ENCODE data around the gene WDR47.
A peak's percentile ranks its signal among the peaks of the same experiment; 100 is the strongest.
"Not testable (repeated sequence)": the region's sequence is repeated elsewhere in the genome, so short reads cannot be mapped to it uniquely, and the experiment has no call there.

The WDR47 gene

DNA sequence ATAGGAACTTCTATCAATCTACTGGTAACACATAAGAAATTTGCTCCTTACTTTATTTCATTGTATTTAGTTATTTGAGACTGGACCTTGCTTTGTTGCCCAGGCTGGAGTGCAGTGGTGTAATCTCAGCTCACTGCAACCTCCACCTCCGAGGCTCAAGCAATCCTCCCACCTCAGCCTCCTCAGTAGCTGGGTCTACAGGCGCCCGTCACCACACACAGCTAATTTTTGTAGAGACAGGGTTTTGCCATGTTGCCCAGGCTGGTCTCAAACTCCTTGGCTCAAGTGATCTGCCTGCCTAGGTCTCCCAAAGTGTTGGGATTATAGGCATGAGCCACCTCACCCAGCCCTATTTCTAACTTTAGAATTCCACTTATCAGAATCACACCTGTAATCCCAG, 10.2 kb upstream of the WDR47 start:
- DNase-seq (ENCODE audit: low read depth) = not testable (repeated sequence)

DNA sequence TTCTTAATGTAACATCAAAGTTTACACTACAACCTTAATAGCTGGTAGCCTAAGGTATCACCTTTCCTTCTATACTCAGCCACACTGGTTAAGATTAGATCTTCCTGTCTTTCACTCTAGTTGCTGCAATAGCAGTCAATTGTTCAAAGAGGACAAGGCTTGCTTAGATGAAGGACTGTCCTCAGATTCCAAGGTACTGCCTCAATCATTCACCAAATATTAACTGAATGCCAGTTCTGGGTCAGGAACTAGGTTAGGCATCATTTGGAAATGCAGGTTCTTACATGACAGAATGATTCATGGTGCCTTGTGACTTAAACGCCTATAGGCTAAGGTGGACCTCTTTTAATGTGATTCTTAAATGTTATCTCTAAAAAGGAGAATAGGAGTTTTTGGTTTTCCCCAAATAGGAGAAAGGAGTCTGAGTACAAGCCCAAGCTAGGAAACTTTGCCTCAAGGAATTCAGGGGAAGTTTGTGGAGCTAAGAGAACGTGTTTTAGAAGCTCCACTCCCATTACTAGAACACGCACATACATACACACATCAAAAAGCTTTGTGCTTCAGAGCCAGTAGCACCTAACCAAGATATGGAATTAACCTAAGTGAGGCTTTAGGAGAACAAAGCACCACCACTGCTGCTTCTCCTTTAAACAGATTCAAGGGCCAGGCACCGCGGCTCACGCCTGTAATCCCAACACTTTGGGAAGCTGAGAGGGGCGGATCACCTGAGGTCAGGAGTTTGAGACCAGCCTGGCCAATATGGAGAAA, 8.5 kb upstream of the WDR47 start:
- no peak for DNase-seq (ENCODE audit: low read depth)

DNA sequence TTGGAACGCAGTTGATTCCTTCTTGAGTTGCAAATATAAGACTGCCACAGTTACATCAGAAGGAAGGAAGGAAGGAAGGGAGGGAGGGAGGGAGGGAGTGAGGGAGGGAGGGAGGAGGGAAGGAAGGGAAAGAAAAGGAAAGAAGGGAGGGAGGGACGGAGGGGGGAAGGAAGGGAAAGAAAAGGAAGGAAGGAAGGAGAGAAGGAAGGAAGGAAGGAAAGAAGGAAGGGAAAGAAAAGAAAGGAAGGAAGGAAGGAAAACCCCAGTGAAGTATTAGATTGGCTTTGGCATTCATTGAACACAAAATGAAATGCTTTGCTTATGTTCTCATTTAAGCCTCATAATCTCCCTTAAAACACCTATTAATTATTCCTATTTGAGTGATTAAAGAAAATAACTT, 6.4 kb upstream of the WDR47 start:
- DNase-seq (ENCODE audit: low read depth) = no peak

DNA sequence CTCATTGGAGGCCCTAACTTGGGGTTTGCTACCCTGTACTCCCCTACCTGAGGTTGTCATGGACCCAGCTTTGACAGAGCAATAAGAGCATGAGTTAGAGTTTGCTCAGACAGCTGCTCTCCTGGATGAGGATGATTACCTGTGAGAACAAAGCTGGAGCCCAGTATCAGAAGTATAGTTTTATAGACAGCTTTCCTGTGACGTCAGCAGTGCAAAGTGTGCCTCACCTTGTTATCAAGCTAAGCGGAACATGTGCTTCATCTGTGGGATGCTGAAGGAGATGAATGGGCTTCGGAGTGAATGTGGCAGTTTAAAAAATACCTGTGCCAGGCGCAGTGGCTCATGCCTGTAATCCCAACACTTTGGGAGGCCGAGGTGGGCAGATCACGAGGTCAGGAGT, 5.4 kb upstream of the WDR47 start:
- no peak for DNase-seq (ENCODE audit: low read depth)

DNA sequence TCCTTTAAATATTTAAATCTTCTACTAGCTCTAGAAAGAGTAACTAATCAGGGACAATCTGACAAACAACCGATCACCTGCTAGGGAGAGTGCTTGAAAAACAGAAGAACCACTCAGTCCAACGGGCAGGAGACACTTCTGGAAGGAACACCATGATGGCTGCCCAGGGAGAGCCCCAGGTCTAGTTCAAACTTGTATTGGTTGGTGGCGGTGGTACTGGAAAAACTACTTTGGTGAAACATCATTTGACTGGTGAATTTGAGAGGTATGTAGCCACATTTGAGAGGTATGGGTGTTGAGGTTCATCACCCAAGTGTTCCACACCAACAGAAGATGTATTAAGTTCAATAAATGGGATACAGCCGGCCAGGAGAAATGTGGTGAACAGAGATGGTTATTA, 4.8 kb upstream of the WDR47 start:
- no peak for DNase-seq (ENCODE audit: low read depth)

DNA sequence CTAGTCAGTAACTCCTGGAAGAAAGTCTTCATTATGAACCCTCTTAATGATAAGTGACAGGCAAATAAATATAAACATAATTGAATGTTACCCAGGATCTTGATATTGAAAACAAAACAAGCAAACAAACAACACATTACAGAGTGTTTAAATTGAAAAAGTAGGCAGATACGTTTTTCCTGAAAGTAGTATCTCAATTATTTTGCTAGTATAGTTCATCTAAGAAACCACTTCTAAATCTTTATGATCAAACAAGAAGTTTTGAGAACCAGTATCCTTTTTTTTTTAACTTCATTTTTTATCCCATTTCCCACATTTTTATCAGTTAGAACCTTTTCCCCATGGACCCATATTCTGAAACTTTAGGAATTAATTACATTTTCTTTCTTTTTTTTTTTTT, 3.7 kb upstream of the WDR47 start:
- DNase-seq (ENCODE audit: low read depth) = no peak

DNA sequence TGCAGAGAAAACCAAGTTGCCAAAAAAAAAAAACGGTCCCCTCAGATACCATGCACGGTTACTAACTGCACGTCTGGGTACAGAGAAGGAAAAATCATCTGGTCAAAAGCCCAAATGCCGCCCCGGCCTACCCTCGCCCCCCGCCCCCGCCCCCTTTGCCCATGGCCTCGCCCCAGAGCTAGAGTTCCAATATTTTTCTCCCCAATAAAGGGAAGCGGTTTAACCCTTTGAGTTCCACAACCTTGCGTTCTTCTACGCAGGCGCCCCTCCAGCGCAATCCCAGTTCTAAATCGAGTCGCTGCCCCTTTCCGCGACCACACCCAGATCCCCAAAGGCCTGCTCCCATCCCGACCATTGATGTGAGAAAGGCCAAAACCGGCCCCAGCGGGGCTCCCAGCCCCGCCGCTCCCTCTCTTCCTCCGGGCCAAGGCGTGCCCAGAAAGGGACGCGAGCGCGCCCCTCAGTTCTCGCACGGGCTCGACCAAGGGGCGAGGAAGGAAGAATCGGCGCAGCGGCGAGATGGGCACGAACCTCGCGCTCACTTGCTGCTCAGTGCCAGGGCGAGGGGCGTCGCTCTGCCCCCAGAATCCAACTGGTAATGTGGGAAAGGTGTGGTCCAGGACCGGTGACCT, 797 bp downstream of the WDR47 start:
- DNase-seq (ENCODE audit: low read depth) = no peak

DNA sequence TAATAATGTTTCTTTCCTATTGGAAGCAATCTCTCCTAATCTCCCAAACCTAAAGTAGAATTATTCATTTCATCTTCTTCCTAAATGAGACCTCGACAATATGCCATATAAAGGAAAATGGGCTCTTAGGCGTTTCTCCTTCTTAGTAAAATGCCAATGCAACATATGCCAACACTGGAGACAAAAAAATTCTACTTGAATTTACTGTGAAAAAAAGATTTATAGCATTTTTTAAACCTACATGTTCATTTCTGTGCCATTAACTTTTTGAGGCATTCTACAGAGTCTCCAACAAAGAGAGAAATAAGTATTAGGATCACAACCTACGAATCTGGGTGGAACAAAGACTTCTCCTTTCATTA, 1.3 kb downstream of the WDR47 start:
- DNase-seq (ENCODE audit: low read depth) = no peak

DNA sequence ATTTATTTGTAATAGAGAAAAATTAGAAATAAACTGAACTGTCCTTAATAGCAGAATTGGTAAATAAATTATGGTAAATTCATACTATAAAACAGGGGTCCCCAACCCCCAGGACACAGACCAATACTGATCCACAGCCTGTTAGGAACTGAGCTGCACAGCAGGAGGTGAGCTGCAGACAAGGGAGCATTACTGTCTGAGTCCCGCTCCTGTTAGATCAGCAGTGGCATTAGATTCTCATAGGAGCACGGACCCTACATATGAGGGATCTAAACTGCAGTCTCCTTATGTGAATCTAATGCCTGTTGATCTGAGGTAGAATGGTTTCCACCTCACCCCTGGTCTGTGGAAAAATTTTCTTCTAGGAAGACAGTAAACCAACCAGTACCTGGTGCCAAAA, 7.5 kb downstream of the WDR47 start:
- no peak for DNase-seq (ENCODE audit: low read depth)

DNA sequence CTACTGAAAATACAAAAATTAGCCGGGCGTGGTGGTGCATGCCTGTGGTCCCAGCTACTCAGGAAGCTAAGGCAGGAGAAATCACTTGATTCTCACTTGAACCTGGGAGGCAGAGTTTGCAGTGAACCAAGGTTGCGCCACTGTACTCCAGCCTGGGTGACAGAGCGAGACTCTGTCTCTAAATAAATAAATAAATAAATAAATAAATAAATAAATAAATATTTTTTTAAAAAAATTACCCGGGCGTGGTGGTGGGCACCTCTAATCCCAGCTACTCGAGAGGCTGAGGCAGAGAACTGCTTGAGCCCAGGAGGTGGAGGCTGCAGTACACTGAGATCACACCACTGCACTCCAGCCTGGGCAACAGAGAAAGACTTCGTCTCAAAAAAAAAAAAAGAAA, 12.4 kb downstream of the WDR47 start:
- DNase-seq (ENCODE audit: low read depth) = not testable (repeated sequence)

DNA sequence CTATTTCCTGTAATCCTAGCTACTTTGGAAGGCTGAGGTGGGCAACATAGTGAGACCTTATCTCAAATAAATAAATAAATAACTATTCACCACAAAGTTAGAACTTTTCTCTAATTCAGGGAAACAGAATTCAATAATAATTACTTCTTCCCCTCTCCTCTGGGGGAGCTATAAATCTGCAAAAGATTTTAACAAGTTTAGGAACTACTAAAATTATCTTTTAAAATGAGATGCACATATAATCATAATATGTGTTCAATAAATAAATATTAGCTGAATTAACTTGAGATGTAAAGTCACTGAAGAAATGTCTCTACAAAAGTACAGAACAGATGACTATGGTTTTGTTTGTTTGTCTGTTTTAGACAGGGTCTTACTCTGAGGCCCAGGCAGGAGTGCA, 14.1 kb downstream of the WDR47 start:
- DNase-seq (ENCODE audit: low read depth) = no peak

DNA sequence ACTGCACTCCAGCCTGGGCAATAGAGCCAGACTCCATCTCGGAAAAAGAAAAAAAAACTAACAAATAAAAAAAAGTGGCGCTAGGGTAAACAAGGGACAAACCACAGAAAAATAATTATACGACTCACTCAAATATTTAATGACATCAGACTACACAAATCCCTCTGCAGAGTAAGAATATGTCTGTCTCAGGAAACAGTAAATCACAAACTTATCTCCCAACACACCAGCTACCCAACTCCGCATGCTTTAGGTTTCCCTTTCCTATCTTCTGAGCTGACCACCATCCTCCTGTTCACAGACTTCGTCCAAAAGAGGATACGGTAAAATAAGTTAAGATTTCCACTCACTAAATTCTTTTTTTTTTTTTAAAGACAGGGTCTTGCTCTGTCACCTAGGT, 16.2 kb downstream of the WDR47 start:
- no peak for DNase-seq (ENCODE audit: low read depth)

DNA sequence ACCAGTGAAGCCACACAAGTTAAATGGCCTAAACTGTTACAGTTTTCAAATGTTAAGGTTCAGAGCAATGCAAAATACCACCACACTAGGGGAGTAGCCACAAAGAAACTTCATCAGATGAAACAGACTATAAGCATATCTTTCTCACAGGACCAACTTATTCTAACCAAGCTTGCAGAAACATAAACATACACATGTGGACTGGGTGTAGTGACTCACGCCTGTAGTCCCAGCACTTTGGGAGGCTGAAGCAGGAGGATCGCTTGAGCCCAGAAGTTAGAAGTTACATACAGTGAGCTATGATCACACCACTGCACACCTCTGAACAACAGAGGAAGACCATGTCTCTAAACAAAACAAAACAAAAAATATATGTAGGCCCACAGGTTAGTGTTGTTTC, 17.3 kb downstream of the WDR47 start:
- no peak for DNase-seq (ENCODE audit: low read depth)

DNA sequence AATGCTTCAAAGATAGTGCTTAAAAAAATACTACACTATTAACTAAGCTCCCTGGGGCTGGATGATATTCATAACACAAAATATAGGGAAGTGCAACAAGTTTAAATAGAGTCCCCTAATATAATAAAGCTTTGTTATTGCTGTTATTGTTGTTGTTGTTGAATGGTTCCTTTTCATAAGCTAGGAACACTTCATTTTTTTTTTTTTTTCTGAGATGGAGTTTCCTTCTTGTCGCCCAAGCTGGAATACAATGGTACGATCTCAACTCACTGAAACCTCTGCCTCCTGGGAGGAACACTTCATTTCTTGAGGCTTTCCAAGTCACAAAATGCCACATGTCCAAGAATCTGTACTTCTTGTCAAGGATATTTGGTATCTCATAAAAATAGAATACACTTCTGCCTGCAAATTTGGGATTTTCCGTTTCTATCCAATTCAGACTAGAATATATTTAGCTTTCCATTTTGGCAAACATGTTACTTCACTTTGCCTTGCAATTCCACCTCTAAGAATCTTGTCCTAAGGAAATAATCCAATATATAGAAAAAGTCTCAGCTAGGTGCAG, 21.1 kb downstream of the WDR47 start:
- no peak for DNase-seq (ENCODE audit: low read depth)

DNA sequence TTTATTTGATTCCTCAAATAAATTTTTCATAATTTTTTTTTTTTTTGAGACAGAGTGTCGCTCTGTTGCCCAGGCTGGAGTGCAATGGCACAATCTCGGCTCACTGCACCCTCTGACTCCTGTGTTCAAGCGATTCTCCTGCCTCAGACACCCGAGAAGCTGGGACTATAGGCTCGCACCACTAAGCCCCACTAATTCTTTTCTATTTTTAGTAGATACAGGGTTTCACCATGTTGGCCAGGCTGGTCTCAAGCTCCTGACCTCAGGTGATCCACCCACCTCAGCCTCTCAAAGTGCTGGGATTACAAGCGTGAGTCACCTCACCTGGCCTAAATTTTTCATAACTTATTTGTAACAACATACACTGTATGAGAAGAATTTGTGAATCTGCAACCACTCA, 24.2 kb downstream of the WDR47 start:
- not testable (repeated sequence) for DNase-seq (ENCODE audit: low read depth)

DNA sequence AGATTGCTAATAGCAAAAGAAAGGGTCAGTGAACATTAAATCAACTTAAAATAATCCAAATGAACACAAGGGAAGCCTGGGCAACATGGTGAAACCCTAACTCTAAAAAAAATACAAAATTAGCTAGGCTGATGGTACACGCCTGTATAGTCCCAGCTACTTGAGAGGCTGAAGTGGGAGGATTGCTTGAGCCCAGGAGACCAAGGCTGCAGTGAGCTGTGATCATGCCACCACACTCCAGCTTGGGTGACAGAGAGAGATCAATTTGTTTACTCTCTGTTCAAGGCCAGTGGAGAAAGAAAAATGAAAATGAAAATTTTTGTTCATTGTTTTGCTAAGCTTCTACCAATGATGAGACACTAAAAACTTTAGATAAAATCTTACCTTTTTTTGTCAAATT, 24.8 kb downstream of the WDR47 start:
- no peak for DNase-seq (ENCODE audit: low read depth)

DNA sequence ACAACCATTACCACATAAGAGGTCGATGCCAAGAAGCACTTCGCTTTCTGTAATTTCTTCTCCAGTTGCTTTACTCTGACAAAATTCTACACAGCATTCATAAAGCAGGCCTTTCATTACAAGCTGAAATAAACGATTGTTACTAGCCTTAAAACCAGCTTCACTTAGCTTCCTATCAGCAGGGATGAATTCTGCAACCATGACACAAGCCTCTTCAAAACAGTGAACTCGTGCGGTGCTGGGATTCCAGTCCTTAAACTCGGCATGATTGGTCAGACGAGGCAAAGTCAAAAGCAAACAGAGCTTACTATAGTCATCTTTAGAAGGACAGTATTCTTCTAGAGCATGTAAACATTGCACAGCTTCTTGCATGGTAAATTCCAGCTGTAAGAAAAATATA, 30.6 kb downstream of the WDR47 start:
- no peak for DNase-seq (ENCODE audit: low read depth)

DNA sequence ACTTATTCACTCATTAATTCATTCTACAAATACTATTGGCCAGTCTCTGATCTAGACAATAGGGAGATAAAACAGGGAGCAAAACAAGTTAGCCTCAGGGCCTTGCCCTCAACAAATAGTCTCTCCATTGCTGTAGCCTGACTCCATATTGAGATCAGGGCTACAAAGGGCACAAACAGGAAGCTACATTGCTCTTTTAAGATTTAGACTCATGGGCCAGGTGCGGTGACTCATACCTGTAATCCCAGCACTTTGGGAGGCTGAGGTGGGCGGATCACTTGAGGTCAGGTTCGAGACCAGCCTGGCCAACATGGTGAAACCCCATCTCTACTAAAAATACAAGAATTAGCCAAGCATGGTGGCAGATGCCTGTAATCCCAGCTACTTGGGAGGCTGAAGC, 45.3 kb downstream of the WDR47 start:
- not testable (repeated sequence) for DNase-seq (ENCODE audit: low read depth)

DNA sequence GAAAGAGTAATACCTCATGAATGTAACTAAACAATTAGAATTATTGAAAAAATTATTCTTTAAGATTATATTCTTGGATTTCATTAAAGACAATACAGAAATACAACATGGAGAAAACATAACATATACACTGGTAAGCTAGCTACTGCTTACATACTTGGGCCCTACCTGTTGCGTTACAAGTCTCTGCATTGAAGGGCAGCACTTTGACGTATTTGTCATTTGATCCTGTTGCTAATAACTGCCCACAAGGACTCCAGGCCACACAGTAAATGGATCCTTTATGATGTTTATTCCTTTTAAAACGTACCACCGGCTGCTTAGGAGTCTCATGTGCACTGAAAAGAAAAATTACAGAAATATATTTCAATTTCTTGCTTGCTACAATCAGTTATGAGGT, 58.8 kb downstream of the WDR47 start:
- DNase-seq (ENCODE audit: low read depth) = no peak

DNA sequence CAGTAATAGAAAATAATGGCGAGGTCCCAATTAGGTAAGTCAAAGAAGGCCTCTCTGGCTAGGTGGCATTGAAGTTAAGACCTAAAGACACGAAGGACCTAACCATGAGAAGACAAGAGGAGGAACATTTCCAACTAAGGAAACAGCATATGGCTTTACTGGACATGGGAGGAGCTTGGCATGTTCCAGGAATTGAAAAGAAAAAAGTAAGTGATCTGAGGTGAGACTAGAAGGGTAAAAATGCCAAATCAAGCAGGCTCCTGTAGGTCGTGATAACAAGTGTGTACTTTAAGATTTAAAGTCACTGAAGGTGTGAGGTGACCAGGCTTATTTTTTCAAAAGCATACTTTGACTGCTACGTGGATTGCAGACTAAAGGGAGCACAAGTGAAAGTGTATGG, 65.2 kb downstream of the WDR47 start:
- no peak for DNase-seq (ENCODE audit: low read depth)

DNA sequence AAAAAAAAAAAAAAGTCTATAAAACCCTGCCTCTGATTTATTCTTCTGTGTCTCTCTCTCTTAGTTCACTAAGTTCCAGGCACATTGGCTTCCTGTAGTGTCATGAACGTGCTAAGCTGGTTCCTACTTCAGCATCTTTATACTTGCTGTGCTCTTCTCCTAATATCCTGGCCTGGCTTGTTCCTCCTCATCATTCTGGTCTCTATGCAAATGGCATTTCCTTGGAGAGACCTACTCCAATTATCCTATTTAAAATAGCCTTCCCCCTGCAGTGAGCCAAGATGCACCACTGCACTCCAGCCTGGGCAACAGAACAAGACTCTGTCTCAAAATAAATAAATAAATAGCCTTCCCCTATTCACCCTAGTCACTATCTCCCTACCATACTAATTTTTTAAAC, 69.0 kb downstream of the WDR47 start:
- DNase-seq (ENCODE audit: low read depth) = no peak

DNA sequence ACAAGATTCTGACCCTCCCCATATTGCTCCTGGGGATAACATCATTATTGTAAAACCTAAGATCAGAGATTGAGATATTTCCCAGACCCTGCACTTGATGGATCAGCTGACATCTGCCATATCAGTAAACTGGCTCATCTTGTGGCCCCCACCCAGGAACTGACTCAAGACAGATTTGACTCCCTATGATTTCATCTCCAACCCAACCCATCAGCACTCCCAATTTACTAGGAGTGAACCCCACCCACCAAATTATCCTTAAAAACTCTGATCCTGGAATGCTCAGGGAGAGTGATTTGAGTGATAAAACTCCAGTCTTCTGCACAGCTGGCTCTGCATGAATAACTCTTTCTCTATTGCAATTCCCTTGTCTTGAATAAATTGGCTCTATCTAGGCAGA, 72.6 kb downstream of the WDR47 start:
- no peak for DNase-seq (ENCODE audit: low read depth)

DNA sequence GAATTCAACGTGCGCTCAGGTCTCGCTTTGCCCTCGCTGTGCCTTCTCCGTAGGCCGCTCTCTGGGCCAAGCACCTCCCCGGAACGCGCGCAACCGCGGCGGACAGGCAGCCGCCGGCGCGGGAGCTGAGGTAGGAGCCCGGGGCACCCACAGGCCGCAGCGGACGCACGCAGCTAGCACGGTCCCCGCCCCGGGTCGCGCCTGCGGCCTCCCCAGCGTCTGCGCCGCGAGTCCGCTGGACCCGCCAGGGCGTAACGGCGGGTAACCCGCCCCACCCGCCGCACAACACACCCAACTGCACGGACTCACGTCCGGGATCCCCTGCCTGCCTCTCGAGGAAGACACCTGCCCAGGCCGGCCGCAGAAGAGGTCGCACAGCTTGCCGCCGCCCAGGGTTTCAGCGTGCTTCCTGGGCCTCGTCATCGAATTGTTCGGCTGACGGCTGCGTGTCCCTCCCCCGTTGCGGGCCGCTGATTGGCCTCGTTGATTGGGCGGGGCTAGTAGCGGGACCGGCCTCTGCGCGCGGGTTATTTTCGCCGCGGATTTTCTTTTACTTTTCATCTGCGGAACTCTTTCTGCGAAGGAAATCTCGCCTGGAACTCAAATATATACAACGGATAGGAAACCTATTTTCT, 78.7 kb downstream of the WDR47 start, which contains the start of gene CLCC1:
Gene CLCC1, minus strand, starts transcription at position 433 of the 635 bp plus-strand sequence. CDS start 13,047 bp downstream, outside the sequence.
- DNase-seq (ENCODE audit: low read depth) = peak; percentile 67

All from non-pigmented ciliary epithelial cell (primary cell).